Osteoblast (primary cell): Measurements from ENCODE around the gene SEMA5B. TPM values are rescaled to one million over a fixed set of nuclear protein-coding genes. Genes with fewer than 3 reads are reported as not detected.

Experiments used
- DNase-seq: peaks from one replicate; pipeline ENCODE4 v3.0.0; 2011; ENCODE audit warnings: low spot score, mixed read lengths; ENCODE audit not compliant: insufficient read length; ENCODE audit errors: missing footprints
- H2AFZ ChIP-seq: 2 replicates; pipeline ENCODE4 v1.6.0; 2011; ENCODE audit warnings: mild to moderate bottlenecking, low read length
- H3K27ac ChIP-seq: 2 replicates; pipeline ENCODE4 v1.5.1; 2011; ENCODE audit warnings: mild to moderate bottlenecking, low read depth, low read length, moderate library complexity
- H3K27me3 ChIP-seq: 2 replicates; pipeline ENCODE4 v1.6.0; 2012; ENCODE audit warnings: mild to moderate bottlenecking, control low read depth, inconsistent platforms, low read length, moderate library complexity; ENCODE audit not compliant: insufficient read depth
- H3K36me3 ChIP-seq: 2 replicates; pipeline ENCODE4 v1.5.1; 2011; ENCODE audit warnings: mild to moderate bottlenecking, low read length, control low read depth, moderate library complexity; ENCODE audit not compliant: insufficient read depth
- H3K4me1 ChIP-seq: 2 replicates; pipeline ENCODE4 v1.5.1; 2011; ENCODE audit warnings: mild to moderate bottlenecking, low read length, control low read depth, moderate library complexity; ENCODE audit not compliant: insufficient read depth
- H3K4me2 ChIP-seq: 2 replicates; pipeline ENCODE4 v1.6.0; 2011; ENCODE audit warnings: mild to moderate bottlenecking, low read length; ENCODE audit not compliant: insufficient read depth
- H3K4me3 ChIP-seq: fragments of 200-600 bp; sonication (generic); 3 replicates; pipeline ENCODE4 v1.5.1; 2012; ENCODE audit warnings: mild to moderate bottlenecking, low read length, inconsistent platforms; ENCODE audit not compliant: insufficient read depth
- H3K79me2 ChIP-seq: 2 replicates; pipeline ENCODE4 v1.6.0; 2012; ENCODE audit warnings: mild to moderate bottlenecking, low read length, control low read depth, inconsistent platforms; ENCODE audit not compliant: insufficient read depth
- H3K9me3 ChIP-seq: 2 replicates; pipeline ENCODE4 v1.5.1; 2011; ENCODE audit warnings: low read depth, low read length, control low read depth
- H4K20me1 ChIP-seq: 2 replicates; pipeline ENCODE4 v1.6.0; 2012; ENCODE audit warnings: mild to moderate bottlenecking, low read length, control low read depth; ENCODE audit not compliant: insufficient read depth
- CTCF ChIP-seq: IDR thresholded peaks from 2 replicates; pipeline ENCODE4 v1.5.1; 2011; ENCODE audit warnings: mild to moderate bottlenecking, low read depth, low read length, moderate library complexity; ENCODE audit errors: extremely low read depth
- total RNA-seq: library from RNA; depleted of rRNA; stranded (reverse); fragments of >200 nt; gene quantifications from 2 replicates; pipeline ENCODE4 v1.2.3, GENCODE V29; 2012

The SEMA5B gene
- total RNA-seq, 1 donor = not detected

GRCh38 chr3:122956693-122957455 lies 70.7 kb downstream of the SEMA5B start:
- no peak overlapping the region for H2AFZ ChIP-seq
- no peak for TF ChIP-seq CTCF
- no peaks in the 10 kb centered on the region for H4K20me1 ChIP-seq
- no peaks in the 10 kb centered on the region for H3K36me3 ChIP-seq
- H3K27me3 ChIP-seq = peaks cover 37% of the 10 kb centered on the region
- no peak overlapping the region for H3K4me2 ChIP-seq
- no peaks in the 10 kb centered on the region for H3K9me3 ChIP-seq
- no peak overlapping the region for H3K4me3 ChIP-seq
- H3K79me2 ChIP-seq = no peaks in the 10 kb centered on the region
- no peak overlapping the region for H3K27ac ChIP-seq
- no peaks in the 10 kb centered on the region for H3K4me1 ChIP-seq
- no peak for DNase-seq

- H3K4me2 ChIP-seq = no peak overlapping the region
Measured at GRCh38 chr3:122955916-122956692, 71.5 kb downstream of the SEMA5B start.

GRCh38 chr3:122952520-122952919 lies 75.0 kb downstream of the SEMA5B start:
- no peaks in the 10 kb centered on the region for H3K36me3 ChIP-seq
- no peak overlapping the region for H3K4me3 ChIP-seq
- no peak overlapping the region for H2AFZ ChIP-seq
- DNase-seq = no peak
- H3K4me2 ChIP-seq = no peak overlapping the region
- H3K9me3 ChIP-seq = no peaks in the 10 kb centered on the region
- no peak overlapping the region for H3K27ac ChIP-seq
- peaks cover 28% of the 10 kb centered on the region for H3K27me3 ChIP-seq
- H4K20me1 ChIP-seq = no peaks in the 10 kb centered on the region
- H3K4me1 ChIP-seq = no peaks in the 10 kb centered on the region
- TF ChIP-seq CTCF = peak; percentile 6
- no peaks in the 10 kb centered on the region for H3K79me2 ChIP-seq

More at GRCh38 chr3:122955916-122956692, 71.5 kb downstream of the SEMA5B start:
- H3K4me3 ChIP-seq = no peak overlapping the region
- H3K79me2 ChIP-seq = no peaks in the 10 kb centered on the region
- H3K9me3 ChIP-seq = no peaks in the 10 kb centered on the region
- H3K4me1 ChIP-seq = no peaks in the 10 kb centered on the region
- H4K20me1 ChIP-seq = no peaks in the 10 kb centered on the region
- H2AFZ ChIP-seq = no peak overlapping the region
- TF ChIP-seq CTCF = no peak
- H3K27me3 ChIP-seq = peaks cover 32% of the 10 kb centered on the region
- H3K36me3 ChIP-seq = no peaks in the 10 kb centered on the region
- DNase-seq = peak; percentile 14
- no peak overlapping the region for H3K27ac ChIP-seq

GRCh38 chr3:122948408-122948807 lies 79.2 kb downstream of the SEMA5B start:
- H3K4me2 ChIP-seq = no peak overlapping the region
- H3K9me3 ChIP-seq = no peaks in the 10 kb centered on the region
- H3K4me1 ChIP-seq = peaks cover 9% of the 10 kb centered on the region
- no peak overlapping the region for H3K27ac ChIP-seq
- no peaks in the 10 kb centered on the region for H3K36me3 ChIP-seq
- TF ChIP-seq CTCF = no peak
- H4K20me1 ChIP-seq = no peaks in the 10 kb centered on the region
- H3K4me3 ChIP-seq = no peak overlapping the region
- H2AFZ ChIP-seq = no peak overlapping the region
- H3K27me3 ChIP-seq = peaks cover 26% of the 10 kb centered on the region
- no peak for DNase-seq
- H3K79me2 ChIP-seq = no peaks in the 10 kb centered on the region
